C4-2B (cell line): ENCODE results near the gene DOLPP1.
A peak's percentile ranks its signal among the peaks of the same experiment; 100 is the strongest.

Experiments used
- H3K27ac ChIP-seq: fragments of 450-650 bp; 2 replicates; pipeline ENCODE4 v1.5.1; 2017
- ZFX ChIP-seq: fragments of 450-650 bp; IDR thresholded peaks from 2 replicates; pipeline ENCODE4 v1.6.1; 2017
- TF ChIP-seq, protein P1 (sequence below): fragments of 450-650 bp; conservative IDR thresholded peaks from 2 replicates; pipeline ENCODE4 v1.5.1; 2017; ENCODE audit warnings: mild to moderate bottlenecking

The DOLPP1 gene

GRCh38 chr9:129139233-129139992 lies 58.5 kb downstream of the DOLPP1 start:
- TF ChIP-seq ZFX: no peak
- TF ChIP-seq, protein P1, sequence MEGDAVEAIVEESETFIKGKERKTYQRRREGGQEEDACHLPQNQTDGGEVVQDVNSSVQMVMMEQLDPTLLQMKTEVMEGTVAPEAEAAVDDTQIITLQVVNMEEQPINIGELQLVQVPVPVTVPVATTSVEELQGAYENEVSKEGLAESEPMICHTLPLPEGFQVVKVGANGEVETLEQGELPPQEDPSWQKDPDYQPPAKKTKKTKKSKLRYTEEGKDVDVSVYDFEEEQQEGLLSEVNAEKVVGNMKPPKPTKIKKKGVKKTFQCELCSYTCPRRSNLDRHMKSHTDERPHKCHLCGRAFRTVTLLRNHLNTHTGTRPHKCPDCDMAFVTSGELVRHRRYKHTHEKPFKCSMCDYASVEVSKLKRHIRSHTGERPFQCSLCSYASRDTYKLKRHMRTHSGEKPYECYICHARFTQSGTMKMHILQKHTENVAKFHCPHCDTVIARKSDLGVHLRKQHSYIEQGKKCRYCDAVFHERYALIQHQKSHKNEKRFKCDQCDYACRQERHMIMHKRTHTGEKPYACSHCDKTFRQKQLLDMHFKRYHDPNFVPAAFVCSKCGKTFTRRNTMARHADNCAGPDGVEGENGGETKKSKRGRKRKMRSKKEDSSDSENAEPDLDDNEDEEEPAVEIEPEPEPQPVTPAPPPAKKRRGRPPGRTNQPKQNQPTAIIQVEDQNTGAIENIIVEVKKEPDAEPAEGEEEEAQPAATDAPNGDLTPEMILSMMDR: peak; percentile 94
- H3K27ac ChIP-seq: peak overlapping the region; percentile 100

- H3K27ac ChIP-seq: peak overlapping the region; percentile 100
- TF ChIP-seq, protein P1: no peak
- no peak for TF ChIP-seq ZFX
Measured at GRCh38 chr9:129139993-129140396, 59.1 kb downstream of the DOLPP1 start.
